GM19328 (cell line): ENCODE data around the gene KIRREL1.

ENCODE experiments used
- ATAC-seq: cut with Tn5 transposase; IDR thresholded peaks from one replicate; pipeline ENCODE4 v1.9.1; 2021; ENCODE audit warnings: mild to moderate bottlenecking, moderate library complexity; ENCODE audit not compliant: unreplicated experiment

Gene KIRREL1

DNA sequence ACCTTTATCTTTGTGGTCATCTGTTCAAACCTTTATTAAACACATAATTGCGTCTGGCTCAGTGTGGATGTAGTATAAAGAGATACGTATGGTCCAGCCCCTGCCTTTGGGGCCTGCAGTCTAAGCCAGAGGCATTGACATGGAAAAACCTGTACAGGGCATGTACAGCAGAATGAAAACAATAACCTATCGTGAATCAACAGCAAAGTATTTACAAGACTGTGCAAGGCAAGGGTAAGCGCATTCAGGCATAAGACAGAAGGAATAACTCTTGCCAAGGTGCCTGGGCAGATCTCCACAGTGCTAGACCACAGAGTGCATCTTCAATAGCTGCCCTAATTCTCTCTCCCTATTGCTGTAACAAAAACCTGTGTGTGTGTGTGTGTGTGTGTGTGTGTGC, 35.5 kb downstream of the KIRREL1 start:
- no peak for ATAC-seq

DNA sequence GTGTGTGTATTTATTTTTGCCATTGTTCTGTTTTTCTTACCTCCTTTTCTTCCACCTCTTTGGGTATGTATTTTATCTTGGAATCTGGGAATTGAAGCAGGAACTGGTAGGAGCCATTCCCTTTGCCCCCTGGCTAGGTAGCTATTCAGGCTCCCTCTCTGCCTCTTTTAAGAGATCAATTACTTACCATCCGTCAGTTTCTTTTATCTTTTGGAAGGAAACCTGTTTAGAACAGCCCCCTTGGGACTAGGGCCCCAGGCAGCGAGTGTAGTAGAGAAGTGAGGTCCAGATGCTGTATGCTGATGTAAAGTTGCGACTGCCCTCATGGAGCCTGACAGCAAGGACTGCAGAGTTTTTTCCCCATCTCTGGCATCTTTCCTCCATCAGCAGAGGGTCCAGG, 41.6 kb downstream of the KIRREL1 start:
- no peak for ATAC-seq

- no peak for ATAC-seq
These were observed 42.6 kb downstream of the KIRREL1 start for GRCh38 chr1:158035976-158036583.

- ATAC-seq: no peak
These were observed 43.8 kb downstream of the KIRREL1 start for GRCh38 chr1:158037008-158037865.

DNA sequence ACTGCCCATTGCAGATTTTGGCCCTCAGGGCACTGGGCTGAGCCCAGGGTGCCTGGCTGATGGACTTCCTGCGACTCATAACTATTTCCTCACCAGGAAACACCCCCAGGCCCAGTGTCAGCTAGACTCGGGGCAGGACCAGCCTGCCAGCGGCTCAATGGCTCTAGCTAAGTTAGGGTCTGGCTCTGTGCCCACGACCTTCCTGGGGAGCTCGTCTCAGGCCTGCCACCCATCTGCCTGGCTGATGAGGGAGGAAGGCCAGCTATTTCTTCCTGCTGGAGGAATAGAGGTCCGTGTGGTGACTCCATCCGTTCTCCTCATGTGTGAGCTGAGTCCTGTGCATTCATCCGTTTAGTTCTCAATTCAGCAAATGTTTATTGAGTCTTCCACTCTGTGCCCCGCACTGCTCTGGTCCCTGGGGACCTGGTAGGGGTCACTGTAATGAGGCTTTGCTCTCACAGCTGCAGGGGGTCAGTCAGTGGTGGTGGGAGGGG, 44.5 kb downstream of the KIRREL1 start:
- ATAC-seq: no peak

- ATAC-seq: no peak
These were observed 45.3 kb downstream of the KIRREL1 start for GRCh38 chr1:158038793-158039192.

DNA sequence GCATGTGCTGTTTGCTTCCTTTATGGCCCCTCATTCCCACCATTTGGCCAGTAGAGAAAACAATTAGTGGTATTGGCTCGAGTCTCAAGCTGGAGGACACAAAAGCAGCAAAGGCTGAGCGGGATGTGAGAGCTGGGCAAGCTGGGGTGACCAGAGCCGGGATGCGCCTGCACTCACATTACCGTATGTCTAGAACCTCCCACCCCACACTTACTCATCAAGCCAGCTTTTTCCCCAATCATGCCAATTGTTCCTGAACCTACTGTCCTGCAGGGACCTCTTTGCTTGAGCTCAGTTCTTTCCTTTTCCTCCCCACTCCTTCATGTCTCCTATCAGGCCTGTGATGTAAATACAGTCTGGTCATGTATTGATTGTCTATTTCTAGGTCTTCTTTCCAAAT, 45.9 kb downstream of the KIRREL1 start:
- no peak for ATAC-seq

GRCh38 chr1:158040323-158040722, 46.9 kb downstream of the KIRREL1 start:
- ATAC-seq: no peak

- ATAC-seq: no peak
These were observed 49.8 kb downstream of the KIRREL1 start for GRCh38 chr1:158043232-158043631.

- no peak for ATAC-seq
These were observed 52.2 kb downstream of the KIRREL1 start for GRCh38 chr1:158045639-158046038.

DNA sequence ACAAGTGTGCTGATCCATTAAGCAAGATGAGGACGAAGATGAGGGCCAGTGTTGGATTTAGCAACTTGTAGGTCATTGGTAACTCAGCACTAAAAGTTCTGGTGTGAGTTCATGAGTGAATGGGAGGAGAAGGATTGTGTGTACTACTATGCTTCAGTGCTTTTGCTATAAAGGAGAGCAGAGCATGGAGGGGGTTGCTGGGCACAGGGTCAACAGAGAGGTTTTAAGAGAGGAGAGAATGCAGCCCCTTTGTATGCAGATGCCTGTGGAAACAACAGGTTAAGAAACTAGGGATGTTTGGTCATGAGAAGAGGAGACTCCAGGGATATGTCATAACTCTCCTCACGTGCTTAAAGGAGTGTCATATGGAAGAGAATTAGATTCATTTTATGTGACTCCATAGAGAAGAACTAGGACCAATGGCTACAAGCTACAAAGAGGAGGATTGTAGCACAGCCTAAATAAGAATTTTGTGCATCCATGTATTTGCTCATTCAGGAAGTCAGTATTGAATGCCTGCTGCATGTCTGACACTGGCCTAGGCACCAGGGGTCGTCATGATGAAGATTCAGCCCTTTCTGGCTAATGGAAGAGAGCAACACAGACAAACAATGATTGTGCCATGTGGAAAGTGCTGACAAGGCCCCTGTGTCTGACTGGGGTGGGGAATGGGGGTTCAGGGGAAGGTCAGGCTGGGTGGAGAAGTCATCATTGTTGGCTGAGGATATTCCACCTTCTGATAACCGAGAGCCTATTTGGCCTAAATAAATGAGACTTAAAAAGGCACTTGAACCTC, 53.5 kb downstream of the KIRREL1 start:
- no peak for ATAC-seq

GRCh38 chr1:158048371-158049067, 55.1 kb downstream of the KIRREL1 start:
- ATAC-seq: no peak

GRCh38 chr1:158049853-158050252, 56.4 kb downstream of the KIRREL1 start:
- no peak for ATAC-seq

DNA sequence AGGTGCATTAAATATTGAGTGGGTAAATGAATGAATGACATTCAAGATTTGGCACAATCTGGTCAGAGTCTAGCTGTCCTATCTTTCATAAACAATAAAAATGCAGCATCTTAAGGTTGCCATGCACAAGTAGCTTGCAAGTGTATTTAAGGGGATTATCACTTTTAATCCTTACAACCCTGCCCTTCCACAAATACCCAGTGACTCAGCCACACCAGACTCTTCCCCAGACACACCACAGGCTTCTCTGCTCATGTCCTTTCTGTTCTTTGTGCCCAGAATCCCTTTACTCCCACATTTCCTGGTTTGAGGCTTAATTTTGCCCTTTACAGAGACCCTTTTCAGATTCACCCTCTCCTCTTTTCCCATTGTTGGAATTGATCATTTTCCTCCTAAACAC, 59.8 kb downstream of the KIRREL1 start:
- no peak for ATAC-seq

DNA sequence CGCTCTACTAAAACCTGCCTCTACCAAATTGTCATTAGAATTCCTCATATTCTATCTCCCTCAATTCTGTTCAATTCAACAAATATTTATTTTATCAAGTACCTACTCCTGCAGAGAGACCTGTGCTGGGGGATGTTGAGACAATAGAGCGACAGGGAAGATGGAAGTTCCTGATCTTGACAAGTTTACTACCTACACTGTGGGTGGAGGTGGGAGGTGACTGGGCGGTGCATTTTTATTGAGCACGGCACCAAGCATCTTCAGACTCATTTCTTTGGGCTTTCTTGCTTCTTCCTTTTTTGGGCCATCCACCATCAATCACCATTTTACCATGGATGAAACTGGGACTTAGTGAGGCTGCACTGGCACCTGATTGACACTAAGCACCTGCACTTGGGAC, 61.3 kb downstream of the KIRREL1 start:
- no peak for ATAC-seq

GRCh38 chr1:158055854-158056253, 62.4 kb downstream of the KIRREL1 start:
- no peak for ATAC-seq

- ATAC-seq: no peak
These were observed 63.1 kb downstream of the KIRREL1 start for GRCh38 chr1:158056498-158056897.

DNA sequence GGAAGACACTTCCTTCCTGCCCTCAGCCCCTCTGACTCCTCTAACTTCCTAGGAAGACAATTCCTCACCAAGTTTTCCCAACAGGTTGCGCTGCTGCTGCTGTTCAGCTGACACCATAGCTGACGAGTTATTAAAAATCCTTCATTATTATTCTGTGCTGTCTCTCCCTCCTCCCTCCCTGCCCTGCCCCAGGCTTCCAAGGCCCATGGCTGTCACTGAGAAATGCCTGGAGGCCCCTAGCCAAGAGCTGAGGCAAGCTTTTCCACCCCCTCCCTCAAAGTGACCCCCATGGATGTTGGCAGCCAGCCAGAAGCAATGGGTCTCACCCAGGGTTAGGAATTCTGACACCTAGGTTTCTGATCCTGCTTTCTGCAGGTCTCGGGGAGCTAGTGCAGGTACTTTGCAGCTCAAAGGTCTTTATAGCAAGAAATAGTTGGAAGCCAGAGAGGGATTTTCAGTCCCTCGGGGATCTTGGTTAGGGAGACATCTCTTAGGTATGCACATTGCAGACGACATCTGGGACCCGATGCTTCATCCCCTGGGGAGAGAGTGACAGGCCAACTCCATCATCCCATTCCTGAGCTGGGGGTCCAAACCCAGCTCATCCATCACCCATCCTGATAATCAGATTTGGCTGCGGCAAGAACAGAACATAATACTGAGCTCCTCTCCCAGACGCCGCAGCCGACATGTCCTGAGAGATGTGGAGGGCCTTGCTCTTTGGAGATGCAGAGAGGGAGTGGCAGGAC, 65.0 kb downstream of the KIRREL1 start:
- ATAC-seq: no peak

DNA sequence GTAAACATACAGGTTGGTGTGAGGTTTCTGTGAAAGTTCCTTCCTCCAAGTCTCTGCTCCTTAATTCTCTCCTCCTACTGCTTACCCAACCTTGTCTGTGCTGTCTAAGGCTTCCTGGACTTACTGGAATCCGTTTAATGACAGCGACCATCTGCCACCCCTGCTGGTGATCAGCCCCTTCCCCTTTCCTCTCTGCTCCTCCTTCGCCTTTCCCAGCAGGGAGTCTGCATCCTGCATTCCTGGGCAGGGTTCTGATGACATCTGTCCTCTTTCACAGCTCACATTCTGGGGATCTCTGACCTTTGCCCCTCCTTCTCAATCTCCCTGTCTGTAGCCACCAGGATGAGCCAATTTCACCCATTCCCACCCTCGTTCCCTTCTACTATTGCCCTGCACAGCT, 66.5 kb downstream of the KIRREL1 start:
- ATAC-seq: no peak

DNA sequence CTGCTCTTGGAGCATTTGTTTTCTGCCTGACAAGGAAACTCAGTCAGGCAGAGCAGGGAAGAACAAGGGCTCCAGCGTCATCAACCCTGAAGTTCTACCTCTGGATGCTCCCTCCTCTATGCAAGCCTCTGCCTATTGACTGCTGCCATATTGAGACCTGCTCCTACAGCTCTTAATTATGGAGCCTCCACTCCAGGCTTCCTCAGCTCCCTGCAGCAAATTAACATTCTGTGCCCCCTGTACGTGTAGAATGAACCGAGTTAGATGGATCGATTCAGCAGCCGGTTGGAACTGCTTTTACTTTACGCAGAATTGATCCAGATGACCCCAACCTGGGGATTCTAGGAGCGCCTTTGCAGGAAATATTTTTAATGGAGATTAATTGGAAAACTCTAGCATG, 68.7 kb downstream of the KIRREL1 start:
- no peak for ATAC-seq
